ENCODE data around the gene KRCC1.
A peak's percentile ranks its signal among the peaks of the same experiment; 100 is the strongest.

Gene KRCC1

DNA sequence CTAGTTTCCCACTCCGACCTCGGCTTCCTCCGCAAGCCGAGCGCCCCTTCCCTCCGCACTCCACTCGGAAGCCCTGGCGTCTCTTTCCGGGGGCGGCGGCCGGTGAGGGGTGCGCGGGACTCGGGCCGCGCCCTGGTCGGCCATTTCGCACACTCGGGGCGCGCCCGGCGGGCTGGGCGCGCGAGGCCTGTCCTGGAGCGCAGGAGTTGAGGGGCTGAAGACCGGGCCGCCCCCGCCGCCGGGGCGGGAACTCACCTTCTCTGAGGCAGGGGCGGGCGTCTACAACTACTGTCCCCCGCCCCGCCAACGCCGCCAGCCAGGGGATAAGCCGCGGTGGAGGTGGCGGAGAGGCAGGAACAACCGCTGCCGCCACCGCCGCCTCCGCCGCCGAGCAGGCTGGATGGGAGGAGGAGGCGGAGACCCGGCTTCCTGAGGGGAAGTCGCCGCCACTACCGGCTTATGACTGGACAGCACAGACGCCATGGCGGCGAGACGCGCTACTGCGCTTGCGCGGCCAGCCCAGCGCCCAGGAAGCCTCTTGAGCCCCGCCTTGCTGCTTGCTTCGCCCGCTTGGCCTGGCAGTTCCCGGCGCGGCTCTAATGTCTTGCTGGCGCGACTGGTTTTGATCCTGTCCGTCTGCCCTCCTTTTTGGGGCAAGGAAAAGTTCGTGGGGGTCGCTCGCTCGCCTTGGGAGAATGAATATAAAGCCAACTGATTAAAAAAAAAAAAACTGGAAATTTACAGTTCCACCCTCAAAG lies at the start of gene KRCC1:
TSS of gene KRCC1 (minus strand) at position 413 of the 758 bp plus-strand sequence. CDS start 27,220 bp downstream, outside the sequence.
- TF ChIP-seq ZFX (IDR thresholded peaks at IDR 0.05; ENCODE audit: borderline replicate concordance), result no peak
- TF ChIP-seq, protein P1, sequence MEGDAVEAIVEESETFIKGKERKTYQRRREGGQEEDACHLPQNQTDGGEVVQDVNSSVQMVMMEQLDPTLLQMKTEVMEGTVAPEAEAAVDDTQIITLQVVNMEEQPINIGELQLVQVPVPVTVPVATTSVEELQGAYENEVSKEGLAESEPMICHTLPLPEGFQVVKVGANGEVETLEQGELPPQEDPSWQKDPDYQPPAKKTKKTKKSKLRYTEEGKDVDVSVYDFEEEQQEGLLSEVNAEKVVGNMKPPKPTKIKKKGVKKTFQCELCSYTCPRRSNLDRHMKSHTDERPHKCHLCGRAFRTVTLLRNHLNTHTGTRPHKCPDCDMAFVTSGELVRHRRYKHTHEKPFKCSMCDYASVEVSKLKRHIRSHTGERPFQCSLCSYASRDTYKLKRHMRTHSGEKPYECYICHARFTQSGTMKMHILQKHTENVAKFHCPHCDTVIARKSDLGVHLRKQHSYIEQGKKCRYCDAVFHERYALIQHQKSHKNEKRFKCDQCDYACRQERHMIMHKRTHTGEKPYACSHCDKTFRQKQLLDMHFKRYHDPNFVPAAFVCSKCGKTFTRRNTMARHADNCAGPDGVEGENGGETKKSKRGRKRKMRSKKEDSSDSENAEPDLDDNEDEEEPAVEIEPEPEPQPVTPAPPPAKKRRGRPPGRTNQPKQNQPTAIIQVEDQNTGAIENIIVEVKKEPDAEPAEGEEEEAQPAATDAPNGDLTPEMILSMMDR (IDR thresholded peaks at IDR 0.05), result no peak
- peak within 1 kb of the TSS; percentile 80 for H3K27ac ChIP-seq

DNA sequence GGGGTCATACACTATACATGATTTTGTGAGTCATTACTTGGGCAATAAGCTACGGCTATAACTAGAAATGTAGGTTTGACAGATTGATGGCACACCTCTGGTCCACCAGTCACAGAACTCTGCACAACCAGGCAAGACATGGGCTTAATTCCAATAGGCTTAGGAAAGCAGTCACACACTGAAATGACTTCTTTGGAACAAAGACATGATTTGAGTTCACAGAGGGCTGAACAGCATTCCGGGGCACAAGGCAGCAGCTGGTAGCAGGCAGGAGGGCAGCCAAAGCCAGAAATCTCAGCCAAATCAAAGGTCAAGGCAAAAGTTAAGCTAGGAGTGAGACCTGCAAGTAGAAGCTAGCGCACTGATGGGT lies 44.9 kb upstream of the KRCC1 start:
- no peak overlapping the region for H3K27ac ChIP-seq
- TF ChIP-seq, protein P1 (IDR thresholded peaks at IDR 0.05), result no peak
- no peak for TF ChIP-seq ZFX (IDR thresholded peaks at IDR 0.05; ENCODE audit: borderline replicate concordance)

DNA sequence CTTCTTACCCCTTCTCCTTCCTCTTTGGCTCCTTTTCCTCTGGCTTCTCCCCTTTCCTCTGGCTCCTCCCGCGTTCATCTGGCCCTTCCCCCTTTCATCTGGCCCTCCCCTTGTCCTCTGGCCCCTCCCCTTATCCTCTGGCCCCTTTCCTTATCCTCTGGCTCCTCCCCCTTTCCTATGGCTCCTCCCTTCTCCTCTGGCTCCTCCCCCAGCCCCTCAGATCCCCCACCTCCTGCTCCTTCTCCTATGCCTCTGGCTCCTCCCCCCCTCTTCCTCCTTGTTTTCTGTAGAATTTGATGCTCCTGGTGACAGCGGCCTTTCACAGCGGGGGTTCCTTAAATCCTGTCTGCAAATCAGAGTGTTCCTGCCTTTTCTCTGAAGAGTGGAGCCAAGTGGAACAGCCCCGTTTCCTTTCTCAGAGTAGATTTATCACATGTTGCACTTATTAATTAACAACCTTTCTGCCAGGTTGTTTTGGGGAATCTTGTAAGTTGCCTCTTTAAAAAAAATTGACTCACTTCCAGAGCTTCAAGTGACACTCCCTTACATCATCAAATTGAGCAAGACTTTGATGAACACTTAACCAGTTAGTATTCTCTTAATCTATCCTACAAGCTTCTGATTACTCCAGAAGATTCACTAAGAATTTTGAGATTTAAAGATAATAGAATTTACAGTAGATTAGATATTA lies 44.4 kb upstream of the KRCC1 start:
- TF ChIP-seq, protein P1 (IDR thresholded peaks at IDR 0.05), result no peak
- TF ChIP-seq ZFX (IDR thresholded peaks at IDR 0.05; ENCODE audit: borderline replicate concordance), result no peak
- no peak overlapping the region for H3K27ac ChIP-seq

DNA sequence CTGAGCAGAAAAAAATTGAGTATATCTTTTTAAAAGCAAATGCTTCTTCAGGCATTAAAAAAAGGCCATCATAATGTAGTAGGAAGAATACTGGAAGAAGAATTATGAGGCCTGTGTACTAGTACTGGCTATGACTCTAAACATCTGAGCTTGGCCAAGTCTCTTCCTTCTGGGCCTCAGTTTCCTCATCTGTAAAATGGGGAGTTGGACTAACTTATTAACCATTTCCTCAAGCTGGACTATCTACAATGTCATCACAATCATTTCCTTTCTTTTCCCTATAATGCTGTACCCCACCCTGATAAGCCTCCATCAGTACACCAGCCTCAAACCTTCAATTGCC lies 42.9 kb upstream of the KRCC1 start:
- TF ChIP-seq, protein P1 (IDR thresholded peaks at IDR 0.05), result no peak
- TF ChIP-seq ZFX (IDR thresholded peaks at IDR 0.05; ENCODE audit: borderline replicate concordance), result no peak
- H3K27ac ChIP-seq, result no peak overlapping the region

DNA sequence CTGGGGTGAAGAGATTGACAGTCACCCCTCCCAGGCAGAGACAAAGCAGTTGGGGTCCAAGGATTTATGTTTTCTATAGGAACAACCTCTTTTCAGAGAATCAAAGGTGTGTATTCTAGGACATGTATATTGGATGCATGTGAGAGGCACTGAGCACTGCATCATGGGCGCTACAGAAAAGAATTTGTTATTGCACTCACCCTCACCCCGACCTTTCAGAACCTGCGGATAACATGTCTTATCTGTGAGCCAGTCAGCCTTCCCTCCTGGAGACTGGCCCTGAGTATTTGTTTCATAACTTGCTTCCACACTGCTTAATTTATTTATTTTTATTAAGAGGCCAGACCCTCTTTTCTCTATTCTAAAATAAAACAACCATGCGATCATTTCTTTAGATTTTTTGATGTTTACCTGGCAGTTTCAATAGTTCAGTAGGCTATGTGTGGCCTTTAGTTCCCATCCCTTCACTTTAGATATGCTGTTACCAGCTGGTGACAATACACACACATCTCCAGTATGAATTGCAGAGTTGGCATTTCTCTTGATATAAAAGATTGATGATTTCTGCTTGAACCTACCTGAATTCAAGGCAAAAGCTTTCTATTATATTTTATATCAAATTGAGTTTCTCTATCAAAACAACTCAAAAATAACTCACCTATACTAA lies 42.4 kb upstream of the KRCC1 start:
- H3K27ac ChIP-seq, result no peak overlapping the region
- TF ChIP-seq ZFX (IDR thresholded peaks at IDR 0.05; ENCODE audit: borderline replicate concordance), result no peak
- TF ChIP-seq, protein P1 (IDR thresholded peaks at IDR 0.05), result no peak

DNA sequence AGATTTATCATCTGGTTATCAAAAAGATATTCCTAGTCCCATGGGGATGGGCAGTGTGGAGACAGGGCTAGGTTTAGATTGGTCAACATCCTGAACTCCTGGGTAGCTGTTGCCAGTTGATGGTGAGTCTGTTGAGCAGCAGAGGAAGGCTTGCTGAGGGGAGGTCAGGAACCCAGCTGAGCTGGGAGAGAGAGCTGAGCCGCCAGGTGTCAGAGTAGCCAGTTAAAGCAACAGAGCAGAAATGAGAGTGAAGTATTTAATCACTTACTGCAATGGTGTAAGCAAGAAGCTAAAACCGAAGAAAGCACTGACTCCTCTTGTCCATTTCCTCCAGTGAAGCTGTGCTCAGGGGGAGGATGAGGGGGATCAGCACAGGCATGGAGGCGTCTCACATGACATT lies 41.6 kb upstream of the KRCC1 start:
- H3K27ac ChIP-seq, result no peak overlapping the region
- TF ChIP-seq ZFX (IDR thresholded peaks at IDR 0.05; ENCODE audit: borderline replicate concordance), result no peak
- TF ChIP-seq, protein P1 (IDR thresholded peaks at IDR 0.05), result no peak

DNA sequence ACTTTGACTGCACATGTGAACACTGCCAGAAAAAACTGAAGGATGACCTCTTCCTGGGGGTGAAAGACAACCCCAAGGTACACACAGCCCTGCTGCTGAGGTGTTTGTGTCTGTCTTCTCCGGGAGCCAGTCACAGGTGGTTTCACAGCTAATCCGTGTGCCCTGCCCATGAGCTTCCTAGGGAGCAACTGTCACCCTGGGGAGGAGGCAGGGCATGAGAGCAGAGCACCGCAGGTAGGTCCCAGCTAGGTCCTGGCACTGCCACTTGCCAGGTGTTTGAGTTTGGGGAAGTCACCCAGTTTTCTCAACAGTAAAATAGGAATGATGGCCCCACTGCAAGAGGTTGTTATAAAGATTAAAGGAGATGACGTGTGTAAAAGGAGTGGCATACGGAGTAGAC lies 41.1 kb upstream of the KRCC1 start:
- H3K27ac ChIP-seq, result no peak overlapping the region
- TF ChIP-seq, protein P1 (IDR thresholded peaks at IDR 0.05), result no peak
